Measurements from ENCODE around the gene AKT3. TPM values are rescaled to one million over a fixed set of nuclear protein-coding genes. Genes with fewer than 3 reads are reported as not detected.
A peak's percentile ranks its signal among the peaks of the same experiment; 100 is the strongest.

AKT3 gene
- total RNA-seq, 1 experiment from 2014 or later, result 31.9 TPM

DNA sequence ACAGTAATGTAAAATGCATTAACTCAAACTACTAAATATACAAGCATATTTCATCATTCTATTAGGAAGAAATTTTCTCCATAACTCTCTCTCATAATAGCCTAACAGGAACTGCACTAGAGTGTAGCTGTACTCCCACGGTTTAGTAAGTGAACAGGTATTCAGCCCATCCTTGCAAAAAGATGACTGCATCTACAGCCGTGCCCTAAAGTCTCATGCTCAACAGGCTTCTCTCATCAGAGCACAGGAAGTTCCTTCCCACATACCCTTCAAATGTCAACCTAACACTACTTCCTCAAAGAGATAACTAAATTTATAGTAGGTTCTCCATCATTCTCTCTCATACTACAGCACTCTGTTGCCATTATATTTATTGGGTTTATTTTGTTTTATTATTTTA is 251.6 kb downstream of the AKT3 start:
- no peaks in the 10 kb centered on the region for H3K36me3 Mint-ChIP-seq (ENCODE audit: insufficient read depth, unreplicated experiment)
- no peaks in the 10 kb centered on the region for H3K9me3 Mint-ChIP-seq (ENCODE audit: unreplicated experiment)
- ChIA-PET CTCF (no interaction called here), POLR2A (no interaction called here)
- no peak overlapping the region for H3K4me3 Mint-ChIP-seq (ENCODE audit: unreplicated experiment)
- BruUV-seq (replicated peaks), result no TSS peak
- no peak overlapping the region for H3K27ac Mint-ChIP-seq (ENCODE audit: low read depth, unreplicated experiment)
- no peaks in the 10 kb centered on the region for H3K27me3 Mint-ChIP-seq (ENCODE audit: insufficient read depth, unreplicated experiment)
- DNase-seq (ENCODE audit: unreplicated experiment), result peak; percentile 76
- TF ChIP-seq, protein P1, sequence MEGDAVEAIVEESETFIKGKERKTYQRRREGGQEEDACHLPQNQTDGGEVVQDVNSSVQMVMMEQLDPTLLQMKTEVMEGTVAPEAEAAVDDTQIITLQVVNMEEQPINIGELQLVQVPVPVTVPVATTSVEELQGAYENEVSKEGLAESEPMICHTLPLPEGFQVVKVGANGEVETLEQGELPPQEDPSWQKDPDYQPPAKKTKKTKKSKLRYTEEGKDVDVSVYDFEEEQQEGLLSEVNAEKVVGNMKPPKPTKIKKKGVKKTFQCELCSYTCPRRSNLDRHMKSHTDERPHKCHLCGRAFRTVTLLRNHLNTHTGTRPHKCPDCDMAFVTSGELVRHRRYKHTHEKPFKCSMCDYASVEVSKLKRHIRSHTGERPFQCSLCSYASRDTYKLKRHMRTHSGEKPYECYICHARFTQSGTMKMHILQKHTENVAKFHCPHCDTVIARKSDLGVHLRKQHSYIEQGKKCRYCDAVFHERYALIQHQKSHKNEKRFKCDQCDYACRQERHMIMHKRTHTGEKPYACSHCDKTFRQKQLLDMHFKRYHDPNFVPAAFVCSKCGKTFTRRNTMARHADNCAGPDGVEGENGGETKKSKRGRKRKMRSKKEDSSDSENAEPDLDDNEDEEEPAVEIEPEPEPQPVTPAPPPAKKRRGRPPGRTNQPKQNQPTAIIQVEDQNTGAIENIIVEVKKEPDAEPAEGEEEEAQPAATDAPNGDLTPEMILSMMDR (IDR thresholded peaks at IDR 0.05; ENCODE audit: unreplicated experiment), result no peak
- H3K4me1 Mint-ChIP-seq (ENCODE audit: insufficient read depth, unreplicated experiment), result peaks cover 26% of the 10 kb centered on the region
- intact Hi-C loops (cut with micrococcal nuclease), result loop anchor here (10.0 kb wide), 1 partner anchor 456 kb away; the partner anchor contains the start of gene ZBTB18

DNA sequence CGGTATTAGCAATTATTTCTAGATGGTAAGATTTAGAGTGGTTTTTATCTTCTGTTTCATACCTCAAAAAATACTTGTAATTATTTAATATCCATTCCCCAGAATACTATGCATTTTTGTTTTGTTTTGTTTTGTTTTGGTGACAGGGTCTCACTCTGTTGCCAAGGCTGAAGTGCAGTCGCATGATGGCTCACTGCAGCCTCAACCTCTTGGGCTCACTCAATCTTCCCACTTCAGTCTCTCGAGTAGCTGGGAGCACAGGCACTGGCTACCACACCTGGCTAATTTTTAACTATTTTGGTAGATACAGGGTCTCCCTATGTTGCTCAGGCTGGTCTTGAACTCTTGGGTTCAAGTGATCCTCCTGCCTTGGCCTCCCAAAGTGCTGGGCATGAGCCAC is 252.7 kb downstream of the AKT3 start:
- intact Hi-C loops (cut with micrococcal nuclease), result loop anchor here (10.0 kb wide), 1 partner anchor 457 kb away; the partner anchor contains the start of gene ZBTB18

DNA sequence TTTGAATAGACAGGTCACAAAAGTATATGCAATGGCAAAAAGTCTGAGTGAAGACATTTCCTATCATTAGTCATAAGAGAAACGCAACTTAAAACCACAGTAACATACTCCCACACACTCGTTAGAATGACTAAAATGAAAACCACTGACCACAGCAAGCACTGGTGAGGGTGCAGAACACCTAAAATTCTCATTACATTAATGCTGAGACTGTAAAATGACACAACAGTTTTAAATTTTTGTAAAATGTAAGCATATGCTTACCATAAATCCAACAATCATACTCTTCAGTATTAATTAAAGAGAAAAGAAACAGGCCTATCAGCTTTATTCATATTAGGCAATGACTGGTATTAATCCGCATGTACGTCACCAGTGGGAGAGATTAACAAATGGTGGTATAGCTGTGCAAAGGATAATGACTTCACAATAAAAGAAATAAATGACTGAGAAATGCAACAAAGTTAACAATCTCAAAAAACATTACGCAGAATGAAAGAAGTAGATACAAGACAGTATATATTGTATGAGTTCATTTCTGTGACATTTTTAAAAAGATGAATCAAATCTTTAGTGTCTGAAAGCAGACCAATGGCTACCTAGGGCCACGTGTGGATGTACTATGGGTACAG is 253.5 kb downstream of the AKT3 start:
- peaks cover 26% of the 10 kb centered on the region for H3K4me1 Mint-ChIP-seq (ENCODE audit: insufficient read depth, unreplicated experiment)
- ChIA-PET CTCF (interaction anchor here (0.5 to 0.6 kb wide), 2 partner anchors 36 to 154 kb away, joined by 3 read pairs; no protein-coding TSS in a partner anchor), POLR2A (interaction anchor here (0.6 to 1.2 kb wide), 6 partner anchors 11 to 1944 kb away, joined by 3 to 6 read pairs (median 3); partner anchors contain the start of gene WDR64)
- intact Hi-C loops (cut with micrococcal nuclease), result loop anchor here (10.0 kb wide), 1 partner anchor 458 kb away; the partner anchor contains the start of gene ZBTB18
- peak; percentile 93 for DNase-seq (ENCODE audit: unreplicated experiment)
- H3K27me3 Mint-ChIP-seq (ENCODE audit: insufficient read depth, unreplicated experiment), result no peaks in the 10 kb centered on the region
- H3K36me3 Mint-ChIP-seq (ENCODE audit: insufficient read depth, unreplicated experiment), result no peaks in the 10 kb centered on the region
- BruUV-seq (replicated peaks), result no TSS peak
- no peak overlapping the region for H3K4me3 Mint-ChIP-seq (ENCODE audit: unreplicated experiment)
- H3K9me3 Mint-ChIP-seq (ENCODE audit: unreplicated experiment), result no peaks in the 10 kb centered on the region
- peak overlapping the region; percentile 63 for H3K27ac Mint-ChIP-seq (ENCODE audit: low read depth, unreplicated experiment)
- TF ChIP-seq, protein P1 (IDR thresholded peaks at IDR 0.05; ENCODE audit: unreplicated experiment), result no peak

More for the DNA sequence above, 252.7 kb downstream of the AKT3 start:
- ChIA-PET CTCF (no interaction called here), POLR2A (interaction anchor here (0.7 kb wide), 1 partner anchor 25 kb away, joined by 3 read pairs; no protein-coding TSS in a partner anchor)
- Mint-ChIP-seq H3K27ac (ENCODE audit: low read depth, unreplicated experiment) (no peak overlapping the region), H3K36me3 (ENCODE audit: insufficient read depth, unreplicated experiment) (no peaks in the 10 kb centered on the region), H3K4me3 (ENCODE audit: unreplicated experiment) (no peak overlapping the region), H3K9me3 (ENCODE audit: unreplicated experiment) (no peaks in the 10 kb centered on the region), H3K27me3 (ENCODE audit: insufficient read depth, unreplicated experiment) (no peaks in the 10 kb centered on the region), H3K4me1 (ENCODE audit: insufficient read depth, unreplicated experiment) (peaks cover 26% of the 10 kb centered on the region)
- DNase-seq (ENCODE audit: unreplicated experiment), result no peak
- BruUV-seq (replicated peaks), result no TSS peak
- TF ChIP-seq, protein P1 (IDR thresholded peaks at IDR 0.05; ENCODE audit: unreplicated experiment), result no peak

DNA sequence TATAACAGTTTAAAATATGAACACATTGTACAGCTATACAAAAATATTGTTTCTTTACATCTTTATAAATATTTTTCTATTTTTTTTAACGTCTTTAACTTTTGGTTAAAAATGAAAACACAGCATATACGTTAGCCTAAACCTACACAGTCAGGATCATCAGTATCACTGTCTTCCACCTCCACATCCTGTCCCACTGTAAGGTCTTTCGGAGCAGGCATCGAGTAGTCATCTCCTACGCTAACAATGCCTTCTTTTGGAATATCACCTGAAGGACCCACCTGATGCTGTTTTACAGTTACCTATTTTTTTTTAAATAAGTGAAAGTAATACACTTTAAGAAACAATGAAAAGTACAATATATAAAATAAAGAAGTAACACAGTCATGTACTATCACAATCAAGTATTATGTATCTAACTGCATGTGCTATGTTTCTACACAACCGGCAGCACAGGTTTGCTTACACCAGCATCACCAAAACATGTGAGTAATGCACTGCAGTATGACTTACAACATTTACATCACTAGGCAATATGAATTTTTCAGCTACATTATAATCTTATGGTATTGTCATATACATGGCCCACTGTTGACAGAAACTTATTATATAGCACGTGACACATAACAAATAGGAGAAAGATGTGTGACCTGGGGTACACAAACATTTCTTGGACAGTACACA is 254.4 kb downstream of the AKT3 start:
- BruUV-seq (replicated peaks), result TSS peak; percentile 75
- Mint-ChIP-seq H3K9me3 (ENCODE audit: unreplicated experiment) (no peaks in the 10 kb centered on the region), H3K27ac (ENCODE audit: low read depth, unreplicated experiment) (peak overlapping the region; percentile 63), H3K4me3 (ENCODE audit: unreplicated experiment) (no peak overlapping the region), H3K4me1 (ENCODE audit: insufficient read depth, unreplicated experiment) (peaks cover 26% of the 10 kb centered on the region), H3K27me3 (ENCODE audit: insufficient read depth, unreplicated experiment) (no peaks in the 10 kb centered on the region), H3K36me3 (ENCODE audit: insufficient read depth, unreplicated experiment) (no peaks in the 10 kb centered on the region)
- ChIA-PET POLR2A (interaction anchor here (0.6 to 1.2 kb wide), 7 partner anchors 12 to 1943 kb away, joined by 3 to 6 read pairs (median 3); partner anchors contain the start of gene WDR64), CTCF (interaction anchor here (0.6 kb wide), 1 partner anchor 37 kb away, joined by 3 read pairs; no protein-coding TSS in a partner anchor)
- intact Hi-C loops (cut with micrococcal nuclease), result loop anchor here (10.0 kb wide), 1 partner anchor 459 kb away; the partner anchor contains the start of gene ZBTB18
- TF ChIP-seq, protein P1 (IDR thresholded peaks at IDR 0.05; ENCODE audit: unreplicated experiment), result no peak
- DNase-seq (ENCODE audit: unreplicated experiment), result peak; percentile 65

Data from MCF 10A (cell line).